Stimulated activated CD4-positive, alpha-beta T cell treated with anti-CD3 and anti-CD28 coated beads, Interleukin-12 subunit alpha, Interleukin-12 subunit beta, amount 100 ng/mL, for 24 hours (primary cell): Measurements from ENCODE around the gene HCFC1R1.
A peak's percentile ranks its signal among the peaks of the same experiment; 100 is the strongest.

ENCODE experiments used
- DNase-seq, 2 experiments: peaks; one replicate each; pipeline ENCODE4 v3.0.0-alpha.2; 2020; ENCODE audit warnings: low read depth in 2 of 2

Gene HCFC1R1

DNA sequence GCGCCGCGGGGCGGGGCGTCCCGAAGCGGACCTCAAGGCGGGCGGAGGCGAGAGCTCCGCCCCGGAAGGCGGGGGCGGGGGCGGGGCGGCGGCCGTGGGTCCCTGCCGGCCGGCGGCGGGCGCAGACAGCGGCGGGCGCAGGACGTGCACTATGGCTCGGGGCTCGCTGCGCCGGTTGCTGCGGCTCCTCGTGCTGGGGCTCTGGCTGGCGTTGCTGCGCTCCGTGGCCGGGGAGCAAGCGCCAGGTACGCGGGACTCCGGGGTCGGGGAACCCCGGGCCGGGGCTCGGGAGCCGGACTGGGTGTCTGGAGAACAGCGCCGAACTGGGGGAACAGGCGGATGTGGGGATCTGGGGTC, 3.5 kb downstream of the HCFC1R1 start, which contains the start of gene TNFRSF12A:
Gene TNFRSF12A, plus strand, starts transcription at position 122 of the 357 bp plus-strand sequence. Its CDS starts 30 bp downstream, at position 152.
- DNase-seq = peak in 1 of 2 experiments; percentile 60

DNA sequence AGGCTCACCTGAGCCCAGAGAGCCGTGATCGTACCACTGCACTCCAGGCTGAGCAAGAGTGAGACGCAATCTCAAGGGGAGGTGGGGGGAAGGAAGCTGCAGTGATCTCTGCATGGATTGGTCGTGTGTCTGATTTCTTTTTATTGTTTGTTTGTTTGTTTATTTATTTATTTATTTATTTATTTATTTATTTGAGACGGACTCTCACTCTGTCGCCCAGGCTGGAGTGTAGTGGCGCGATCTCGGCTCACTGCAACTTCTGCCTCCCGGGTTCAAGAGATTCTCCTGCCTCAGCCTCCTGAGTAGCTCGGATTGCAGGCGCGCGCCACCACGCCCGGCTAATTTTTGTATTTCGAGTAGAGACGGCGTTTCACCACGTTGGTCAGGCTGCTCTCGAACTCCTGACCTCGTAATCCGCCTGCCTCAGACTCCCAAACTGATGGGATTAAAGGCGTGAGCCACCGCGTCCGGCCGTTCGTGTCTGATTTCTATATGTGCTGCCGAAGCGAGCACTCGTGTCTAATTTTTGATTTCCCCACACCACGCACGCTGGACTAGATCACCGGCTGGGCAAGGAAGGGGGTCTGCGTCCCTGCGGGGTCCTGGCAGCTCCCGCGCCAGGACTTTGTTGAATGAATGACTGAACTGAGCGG, 4.0 kb downstream of the HCFC1R1 start:
- DNase-seq = no peak

DNA sequence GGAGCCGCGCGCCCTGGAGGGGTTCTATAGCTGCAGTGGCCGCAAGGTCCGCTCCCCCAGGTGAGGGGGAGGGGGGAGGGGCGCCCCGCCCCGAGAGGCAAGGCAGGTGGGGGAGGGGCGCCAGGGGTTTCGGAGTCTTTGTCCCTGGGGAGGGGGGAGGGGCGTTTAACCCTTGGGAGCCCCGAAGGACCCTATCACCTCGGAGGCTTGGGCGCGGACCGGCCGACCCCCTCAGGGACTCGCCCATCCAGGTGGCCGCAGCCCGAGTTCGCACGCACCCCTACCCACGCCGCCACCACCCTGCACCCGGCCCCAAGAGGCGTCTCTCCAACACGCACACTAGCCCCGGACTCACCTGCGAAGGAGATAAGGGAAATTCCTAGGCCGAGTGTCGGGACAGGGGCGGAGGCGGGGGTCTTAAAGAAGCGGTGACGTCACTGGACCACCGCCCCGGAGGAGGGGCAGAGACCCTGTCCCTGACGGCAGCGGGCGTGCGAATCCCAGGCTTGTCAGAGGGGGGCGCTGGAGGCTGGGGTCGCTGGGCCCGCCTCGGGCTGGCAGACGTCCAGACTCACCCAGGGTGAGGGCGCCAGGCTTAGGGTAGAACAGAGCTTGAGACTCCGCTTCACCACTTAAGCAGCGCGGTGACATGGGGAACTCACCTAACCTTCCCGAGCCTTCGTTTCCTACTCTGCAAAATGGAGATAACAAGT, 5.8 kb downstream of the HCFC1R1 start, which contains the start of gene CLDN6:
Gene CLDN6, minus strand, starts transcription at position 390 of the 713 bp plus-strand sequence. CDS start 2,162 bp downstream, outside the sequence.
- no peak for DNase-seq

DNA sequence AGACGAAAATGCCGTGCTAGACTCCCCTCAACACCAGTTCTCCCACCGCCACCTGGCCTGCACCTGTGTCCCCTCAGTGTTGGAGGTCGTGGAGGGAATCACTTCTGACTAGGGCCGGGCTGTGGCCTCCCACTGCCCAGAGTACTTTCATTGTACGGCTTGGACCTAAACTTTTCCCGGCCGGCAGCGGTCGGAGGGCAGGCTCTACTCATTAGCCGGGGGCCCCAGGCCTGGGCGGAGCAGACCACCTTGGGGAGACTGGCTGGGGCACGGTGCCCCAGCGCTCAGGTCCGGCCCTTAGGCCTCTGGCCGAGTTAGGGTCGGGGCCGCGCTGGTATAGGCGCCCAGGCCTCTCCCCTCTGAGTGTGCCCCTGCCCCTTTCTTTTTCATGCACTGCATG, 6.4 kb downstream of the HCFC1R1 start:
- DNase-seq = no peak

DNA sequence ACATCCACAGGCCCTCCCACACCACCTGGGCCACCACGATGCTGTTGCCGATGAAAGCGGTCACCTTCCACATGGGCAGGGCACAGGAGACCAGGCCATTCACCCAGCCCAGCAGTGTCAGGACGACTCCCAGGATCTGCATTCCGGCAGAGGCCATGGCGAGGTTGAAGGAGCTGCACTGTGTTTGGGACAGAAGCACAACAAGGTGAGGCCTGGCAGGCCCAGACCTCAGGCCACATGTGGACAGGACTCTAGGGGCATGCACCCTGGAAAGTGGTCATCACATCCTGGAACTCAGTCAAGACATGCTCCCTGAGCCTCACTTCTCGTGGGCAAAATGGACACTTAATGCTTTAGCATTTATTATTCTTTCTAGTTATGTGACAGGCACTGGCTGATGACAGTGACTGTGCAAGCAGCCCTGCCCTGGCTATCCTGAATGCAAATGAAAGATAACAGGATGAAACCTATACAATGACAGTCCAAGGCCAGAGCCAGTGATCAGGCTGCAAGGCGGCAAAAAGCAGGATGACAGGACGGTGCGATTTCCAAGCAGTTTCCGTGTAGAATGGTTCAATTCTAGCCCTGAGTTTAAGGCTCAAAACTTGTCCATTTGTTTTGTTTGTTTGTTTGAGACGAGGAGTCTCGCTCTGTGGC, 7.7 kb downstream of the HCFC1R1 start:
- DNase-seq = no peak

DNA sequence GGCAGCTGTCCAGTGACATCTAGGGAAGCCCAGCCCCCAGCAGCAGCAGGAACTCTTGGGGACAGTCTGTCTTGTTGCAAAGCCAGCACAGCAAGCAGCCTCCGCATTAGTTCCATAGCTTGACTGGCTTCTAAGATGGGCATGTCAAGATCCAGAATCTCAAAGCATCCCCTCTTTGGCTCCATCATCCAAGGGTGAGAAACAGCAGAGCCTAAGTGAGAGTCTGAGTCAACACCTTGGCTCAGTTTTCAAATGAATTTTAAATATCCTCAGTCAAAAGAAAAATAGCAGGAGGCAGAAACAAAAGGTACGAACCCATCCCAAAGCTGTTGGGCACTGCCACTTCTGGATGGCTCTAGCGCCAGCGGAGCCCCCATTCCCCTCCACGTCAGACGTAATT, 8.8 kb downstream of the HCFC1R1 start:
- DNase-seq = no peak

DNA sequence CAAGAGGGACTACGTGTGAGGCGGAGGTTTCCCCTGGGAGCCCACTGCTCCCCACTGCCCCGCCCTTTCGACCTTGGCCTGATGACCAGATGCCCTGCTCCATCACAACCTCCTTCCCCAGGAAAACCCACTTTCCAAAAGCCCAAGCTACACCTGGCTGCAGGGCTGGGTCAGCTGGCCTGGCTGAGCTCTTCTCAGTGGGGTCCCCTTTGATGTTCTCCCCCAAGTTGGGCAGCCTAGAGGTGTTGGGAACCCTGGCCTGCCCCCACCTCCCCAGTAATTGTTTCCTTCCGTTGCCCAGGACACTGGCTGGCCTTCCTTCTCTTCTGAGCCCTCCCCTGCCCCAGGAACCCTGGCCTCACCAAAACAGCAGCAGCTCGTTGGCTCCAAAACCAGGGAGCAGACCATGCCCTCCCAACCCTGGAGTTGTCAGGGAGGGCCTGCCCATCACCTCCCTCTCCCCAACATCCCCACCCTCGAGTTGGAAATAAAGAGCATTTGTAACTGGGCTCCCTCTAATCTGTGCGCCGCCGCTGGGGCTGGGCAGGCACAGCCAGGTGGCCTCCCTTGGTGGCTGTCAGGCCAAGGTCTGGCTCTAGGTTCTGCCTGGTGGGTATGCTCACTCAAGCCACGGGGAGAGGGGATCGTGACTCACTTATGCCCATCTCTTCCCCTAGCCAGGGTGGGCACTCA, 9.6 kb downstream of the HCFC1R1 start:
- DNase-seq = no peak

DNA sequence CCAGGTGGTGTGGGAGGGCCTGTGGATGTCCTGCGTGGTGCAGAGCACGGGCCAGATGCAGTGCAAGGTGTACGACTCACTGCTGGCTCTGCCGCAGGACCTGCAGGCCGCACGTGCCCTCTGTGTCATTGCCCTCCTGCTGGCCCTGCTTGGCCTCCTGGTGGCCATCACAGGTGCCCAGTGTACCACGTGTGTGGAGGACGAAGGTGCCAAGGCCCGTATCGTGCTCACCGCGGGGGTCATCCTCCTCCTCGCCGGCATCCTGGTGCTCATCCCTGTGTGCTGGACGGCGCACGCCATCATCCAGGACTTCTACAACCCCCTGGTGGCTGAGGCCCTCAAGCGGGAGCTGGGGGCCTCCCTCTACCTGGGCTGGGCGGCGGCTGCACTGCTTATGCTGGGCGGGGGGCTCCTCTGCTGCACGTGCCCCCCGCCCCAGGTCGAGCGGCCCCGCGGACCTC, 10.2 kb downstream of the HCFC1R1 start:
- DNase-seq = no peak

DNA sequence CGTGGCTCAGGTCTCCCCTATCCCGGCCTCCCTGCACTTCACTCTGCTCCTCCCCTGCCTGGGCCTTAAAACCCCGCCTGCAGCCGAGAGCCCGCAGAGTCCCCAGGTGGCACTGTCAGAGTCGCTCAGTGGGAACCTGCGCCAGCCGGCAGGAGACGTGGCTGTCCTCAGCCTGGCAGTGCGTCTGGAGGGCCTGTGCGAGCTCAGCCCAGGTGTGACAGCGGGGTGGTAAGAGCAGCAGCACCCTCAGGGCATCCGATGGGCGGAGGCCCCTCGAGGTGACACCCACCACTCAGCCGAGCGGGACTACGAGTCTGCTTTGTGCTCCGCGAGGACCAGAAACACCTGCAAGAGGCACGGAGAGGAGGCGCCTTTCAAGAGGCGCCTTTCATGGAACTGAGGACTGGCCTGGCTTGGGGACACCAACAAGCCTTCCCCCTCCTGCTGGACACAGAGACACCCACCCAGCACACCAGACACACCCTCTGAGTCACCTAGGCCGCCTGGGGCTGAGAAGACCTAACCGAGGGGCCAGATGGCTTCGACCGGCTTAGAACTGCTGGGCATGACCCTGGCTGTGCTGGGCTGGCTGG, 10.8 kb downstream of the HCFC1R1 start, which contains the start of gene CLDN9:
Gene CLDN9, plus strand, starts transcription at position 96 of the 593 bp plus-strand sequence. Its CDS starts 440 bp downstream, at position 536.
- no peak for DNase-seq

DNA sequence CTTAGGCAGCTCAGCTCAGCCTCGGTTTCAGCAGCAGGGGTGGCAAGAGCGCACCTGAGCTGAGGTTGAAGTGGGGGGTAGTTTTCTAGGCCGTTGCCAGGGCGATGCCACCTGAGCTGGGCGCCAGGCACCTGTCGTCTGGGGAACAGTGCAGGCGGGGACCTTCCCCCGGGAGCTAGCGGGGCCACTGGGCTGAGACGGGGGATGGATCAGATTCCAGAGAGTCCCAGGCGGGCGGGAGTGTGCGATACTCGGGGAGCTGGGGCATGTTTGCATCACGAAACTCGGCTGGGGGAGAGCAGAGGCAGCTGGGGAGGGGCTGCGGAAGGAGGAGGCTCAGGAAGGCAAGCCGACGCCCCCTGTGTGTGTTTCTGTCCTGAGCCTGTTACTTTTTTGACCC, 11.5 kb downstream of the HCFC1R1 start:
- DNase-seq = no peak

DNA sequence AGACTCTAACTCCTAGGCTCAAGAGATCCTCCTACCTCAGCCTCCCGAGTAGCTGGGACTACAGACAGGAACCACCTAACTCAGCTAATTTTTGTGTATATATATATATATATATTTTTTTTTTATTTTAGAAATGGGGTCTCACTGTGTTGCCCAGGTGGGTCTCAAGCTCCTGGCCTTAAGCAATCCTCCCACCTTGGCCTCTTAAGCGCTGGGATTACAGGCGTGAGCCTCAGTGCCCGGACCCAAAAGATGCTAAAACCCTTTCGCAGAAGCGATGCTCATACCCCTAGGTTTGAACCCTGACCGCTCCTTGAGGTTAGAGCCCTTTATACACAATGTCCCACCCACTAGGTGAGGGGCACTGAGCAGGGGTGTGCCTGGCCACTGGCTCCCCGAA, 13.2 kb downstream of the HCFC1R1 start:
- no peak for DNase-seq

DNA sequence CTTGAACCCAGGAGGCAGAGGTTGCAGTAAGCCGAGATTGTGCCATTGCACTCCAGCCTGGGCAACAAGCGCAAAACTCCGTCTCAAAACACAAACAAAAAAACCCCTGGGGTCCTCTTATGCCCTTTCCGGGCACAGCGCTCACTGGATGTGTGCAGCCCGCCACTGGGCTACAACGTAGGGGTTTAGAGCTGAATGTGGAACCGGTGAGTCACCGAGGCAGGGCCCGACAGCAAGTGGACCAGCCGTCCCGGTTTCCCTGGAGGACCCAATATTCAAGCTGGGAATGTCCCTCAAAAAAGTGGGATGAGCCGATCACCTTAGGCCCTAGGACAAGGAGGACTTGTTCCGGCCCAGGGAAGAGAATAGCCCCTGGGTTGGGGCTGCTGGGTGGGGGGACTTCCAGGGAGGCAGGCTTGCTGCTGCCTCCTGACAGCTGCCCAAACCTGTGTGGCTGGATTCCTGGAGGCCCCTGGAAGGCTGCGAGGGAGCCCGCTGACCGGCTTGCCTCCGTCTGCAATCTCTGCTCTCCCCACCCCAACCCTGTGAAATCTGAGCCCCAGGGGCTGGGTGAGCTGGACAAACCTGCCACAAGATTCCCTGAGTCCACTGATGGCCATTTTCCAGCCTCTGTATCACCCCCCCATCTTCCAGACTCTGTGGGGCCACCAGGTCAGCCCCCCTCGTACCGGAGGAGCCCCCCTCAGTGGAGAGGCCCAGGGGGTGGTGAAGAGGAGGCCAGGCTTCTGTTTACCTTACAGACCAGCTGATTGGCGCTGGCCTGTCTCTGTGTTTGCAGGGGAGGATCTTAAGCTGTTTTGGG, 14.0 kb downstream of the HCFC1R1 start:
- no peak for DNase-seq

DNA sequence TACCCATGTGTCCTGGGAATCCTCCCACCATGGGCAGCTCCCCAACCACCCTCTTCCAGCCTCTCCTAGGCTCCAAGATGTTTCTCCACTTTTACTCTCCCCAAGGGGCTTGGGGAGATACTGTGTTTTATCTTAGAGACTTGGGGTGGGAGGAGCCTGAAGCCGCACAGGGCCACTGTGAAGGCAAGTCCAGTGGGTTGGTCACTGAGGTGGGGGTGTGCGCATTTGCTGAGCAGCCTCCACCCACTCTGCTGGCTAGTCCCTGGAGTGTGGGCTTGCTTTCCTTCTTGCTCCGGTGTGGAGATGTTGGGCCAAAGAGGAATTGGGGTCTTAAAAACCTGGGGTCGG, 15.1 kb downstream of the HCFC1R1 start:
- no peak for DNase-seq

DNA sequence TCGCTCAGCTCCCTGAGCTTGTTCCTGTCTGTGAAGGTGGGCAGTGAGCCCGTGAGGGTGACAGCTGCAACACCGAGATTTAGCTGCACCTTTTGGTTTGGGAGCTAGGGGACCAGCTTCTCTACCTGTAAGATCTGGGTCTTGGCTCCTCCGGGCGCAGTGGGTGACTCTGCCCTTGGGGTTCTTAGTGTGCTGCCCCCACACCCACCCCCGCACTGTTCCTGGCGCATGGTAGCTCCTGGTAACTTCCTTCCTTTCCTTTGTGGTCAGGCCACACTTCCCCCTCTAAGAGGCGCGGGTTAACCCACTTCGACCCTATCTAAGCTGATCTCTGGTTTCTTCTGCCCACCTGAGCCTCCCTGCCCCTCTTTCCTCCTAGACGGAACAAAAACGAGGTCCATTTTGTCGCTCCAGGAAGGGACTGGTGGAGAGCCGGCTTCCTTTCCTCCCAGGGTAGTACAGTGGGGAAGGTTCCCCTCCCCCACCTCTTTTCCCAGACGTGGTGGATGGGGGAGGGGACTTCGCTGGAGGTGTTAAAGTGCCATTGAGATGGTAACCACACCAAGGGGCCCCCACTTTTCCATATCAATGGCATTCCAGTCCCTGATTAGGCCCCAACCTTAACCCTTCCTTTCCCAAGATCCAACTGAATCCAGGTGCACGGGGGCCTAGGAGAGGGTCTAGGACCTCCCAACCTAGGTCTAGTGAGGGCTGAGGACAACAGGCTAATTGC, 15.6 kb downstream of the HCFC1R1 start:
- DNase-seq = no peak

DNA sequence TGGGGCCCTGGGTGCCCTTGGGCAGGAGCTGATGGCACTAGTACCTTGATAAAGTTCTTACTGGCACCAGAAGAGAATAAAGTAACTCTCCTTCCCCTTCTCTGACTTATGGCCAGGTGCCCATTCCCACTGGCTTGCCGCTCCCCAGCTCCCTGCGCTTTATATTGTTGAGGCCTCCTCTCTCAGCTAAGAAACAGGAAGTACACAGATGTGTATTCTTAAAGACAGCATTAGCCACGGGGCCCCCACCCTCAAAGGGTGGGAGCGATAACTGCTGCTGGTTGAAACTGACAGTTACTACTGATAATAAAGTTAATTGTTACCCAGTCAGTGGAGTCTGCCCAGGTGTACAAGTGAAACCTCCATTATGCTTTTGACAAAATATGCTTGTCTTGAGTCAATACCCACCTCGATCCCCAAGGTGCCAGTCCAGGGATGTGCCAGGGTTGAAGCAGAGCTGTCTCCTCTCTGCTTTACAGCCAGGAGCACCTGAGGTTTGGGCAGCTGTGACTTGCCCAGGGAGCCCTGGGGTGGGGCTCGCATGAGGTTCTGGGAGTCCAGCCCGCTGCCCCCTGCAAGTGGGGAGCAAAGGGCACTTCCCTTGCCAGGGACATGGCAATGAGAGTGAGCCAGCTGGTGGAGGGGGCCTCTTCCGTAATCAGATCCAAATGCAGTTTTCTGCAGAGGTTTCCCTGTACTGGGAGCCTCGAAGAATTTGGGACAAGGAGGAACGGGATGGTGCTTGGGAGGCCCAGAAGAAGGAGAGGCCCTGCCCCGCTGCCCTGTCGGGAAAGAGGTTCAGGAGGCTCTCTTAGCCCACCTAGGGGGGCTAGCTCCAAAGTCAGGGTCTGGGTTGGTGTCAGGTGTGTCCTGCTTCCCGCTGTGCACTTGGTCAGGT, 16.4 kb downstream of the HCFC1R1 start:
- DNase-seq = no peak

DNA sequence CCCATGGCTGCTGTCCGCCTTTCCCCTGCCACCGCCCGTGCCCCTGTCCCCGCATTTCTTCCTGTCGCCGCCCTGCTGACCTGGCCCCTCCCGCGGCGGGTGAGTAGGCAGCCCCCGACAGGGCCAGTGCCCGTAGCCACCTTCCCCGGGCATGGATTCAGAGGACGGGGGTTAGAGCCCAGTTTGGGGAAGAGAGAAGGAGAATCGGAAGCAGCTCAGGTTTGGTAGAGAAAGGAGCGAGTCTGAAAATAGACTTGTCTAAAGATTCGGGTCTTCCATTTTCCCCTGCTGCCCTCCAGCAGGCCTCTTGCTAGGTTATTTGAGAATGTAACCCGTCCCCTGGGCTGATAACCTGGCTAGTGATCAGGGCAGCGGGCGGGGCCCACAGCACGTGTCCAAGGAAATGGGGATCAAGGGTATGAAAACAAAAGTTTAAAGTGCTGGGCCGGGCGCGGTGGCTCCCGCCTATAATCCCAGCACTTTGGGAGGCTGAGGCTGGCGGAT, 18.9 kb downstream of the HCFC1R1 start:
- DNase-seq = no peak

DNA sequence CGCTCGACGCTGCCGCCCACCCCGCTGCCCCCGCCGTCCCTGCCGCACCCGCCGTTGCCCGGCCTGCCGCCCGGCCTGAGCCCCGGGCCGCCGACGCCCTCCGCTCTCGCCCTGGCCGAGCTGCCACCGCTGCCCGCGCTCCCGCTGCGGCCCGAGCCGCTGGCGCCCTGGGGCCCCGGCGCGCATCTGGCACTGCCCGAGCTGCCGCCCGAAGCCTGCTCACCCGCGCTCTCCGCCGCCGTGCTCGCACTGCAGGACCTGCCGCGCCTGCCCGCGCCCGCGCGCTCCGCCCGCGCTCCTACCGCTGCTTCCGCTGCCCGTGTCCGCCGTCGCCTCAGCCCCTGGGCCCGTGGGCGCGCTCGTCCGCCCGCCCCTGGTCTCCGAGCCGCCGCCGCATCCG, 19.4 kb downstream of the HCFC1R1 start:
- DNase-seq = no peak

DNA sequence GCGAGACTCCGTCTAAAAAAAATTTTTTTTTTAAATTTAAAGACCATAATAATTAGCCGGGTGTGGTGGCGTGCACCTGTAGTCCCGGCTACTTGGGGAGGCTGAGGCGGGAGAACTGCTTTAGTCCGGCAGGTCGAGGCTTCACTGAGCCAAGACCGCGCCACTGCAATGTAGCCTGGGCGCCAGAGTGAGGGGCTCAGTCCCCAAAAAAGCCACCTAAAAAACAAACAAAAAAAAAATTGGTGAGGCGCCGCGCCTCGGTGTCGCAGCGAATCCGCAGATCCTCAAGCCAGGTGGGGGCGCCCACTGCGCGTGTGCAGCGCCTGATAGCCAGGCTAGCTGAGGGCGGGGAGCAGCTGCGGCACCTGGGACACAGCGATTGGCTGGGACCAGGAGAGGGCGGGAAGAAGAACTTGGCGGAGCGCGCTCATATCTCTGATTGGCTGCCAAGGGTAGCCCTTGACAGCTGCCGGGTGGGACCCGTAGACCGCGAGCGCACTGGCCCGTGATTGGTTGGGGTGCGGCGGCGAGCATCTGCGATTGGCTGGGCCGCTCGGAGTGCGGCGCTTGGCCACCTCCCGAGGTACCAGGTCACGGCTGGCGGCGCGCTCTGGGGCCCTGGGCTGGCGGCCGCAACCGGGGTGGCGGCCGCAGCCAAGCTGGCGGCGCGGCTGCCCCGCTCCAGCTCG, 20.0 kb downstream of the HCFC1R1 start:
- peak; percentile 89 to 94 for DNase-seq
